AG04449 (cell line): ENCODE data around the gene WDR7.

Experiments used
- CTCF ChIA-PET: fragments of 350-600 bp; formaldehyde crosslinking; extraction: SDS; loops from one replicate; lab custom pipeline; 2021; ENCODE audit warnings: antibody characterized with exemption; lab: Yijun Ruan, JAX
- POLR2A ChIA-PET: fragments of 400-600, 350-600 bp; formaldehyde crosslinking; extraction: SDS; loops from one replicate; lab custom pipeline; 2020; ENCODE audit warnings: antibody characterized with exemption, inconsistent platforms; lab: Yijun Ruan, JAX
- DNase-seq: peaks from one replicate; pipeline ENCODE4 v3.0.0-alpha.2; 2010; ENCODE audit warnings: low read depth, low spot score
- H3K4me3 ChIP-seq: 2 replicates; pipeline ENCODE4 v1.5.1; 2011; ENCODE audit warnings: low read depth, mild to moderate bottlenecking, control low read depth, low read length
- CTCF ChIP-seq: IDR thresholded peaks from one replicate; pipeline ENCODE4 v1.5.1; 2011; ENCODE audit warnings: mild to moderate bottlenecking, moderate library complexity, low read length, control low read depth, inconsistent platforms; ENCODE audit not compliant: insufficient read depth; ENCODE audit errors: missing control alignments

Gene WDR7

GRCh38 chr18:57083485-57083884, 432.3 kb downstream of the WDR7 start:
- POLR2A ChIA-PET, result no interaction called here
- H3K4me3 ChIP-seq, result no peak overlapping the region
- TF ChIP-seq CTCF, result no peak
- CTCF ChIA-PET, result no interaction called here
- DNase-seq, result no peak

GRCh38 chr18:57084331-57085271, 433.4 kb downstream of the WDR7 start:
- ChIA-PET CTCF (no interaction called here), POLR2A (no interaction called here)
- TF ChIP-seq CTCF, result no peak
- no peak overlapping the region for H3K4me3 ChIP-seq
- DNase-seq, result no peak

- no peak for DNase-seq
- no peak overlapping the region for H3K4me3 ChIP-seq
- TF ChIP-seq CTCF, result no peak
- ChIA-PET CTCF (no interaction called here), POLR2A (no interaction called here)
These were observed 434.2 kb downstream of the WDR7 start for GRCh38 chr18:57085371-57085770.

- H3K4me3 ChIP-seq, result no peak overlapping the region
- no peak for DNase-seq
- ChIA-PET POLR2A (no interaction called here), CTCF (no interaction called here)
- TF ChIP-seq CTCF, result no peak
These were observed 435.0 kb downstream of the WDR7 start for GRCh38 chr18:57086163-57086562.
